Measurements from ENCODE around the gene BIVM. TPM values are rescaled to one million over a fixed set of nuclear protein-coding genes. Genes with fewer than 3 reads are reported as not detected.

The BIVM gene
- total and polyA plus RNA-seq, 2 donors (not counting 3 experiments of a cell fraction or from before 2014, with no cell fraction given) = 7.7 to 20.3 TPM

- no TSS peak for BruUV-seq (replicated peaks)
- Histone ChIP-seq H3K9ac (replicated peaks; ENCODE audit: extremely low read depth, insufficient read depth, low read length) (peak overlapping the region; percentile 74), H3K4me1 (ENCODE audit: control insufficient read depth, extremely low read depth, insufficient read depth, low read length) (peaks cover 18% of the 10 kb centered on the region), H3K4me3 (replicated peaks in 1 of 3; ENCODE audit: insufficient read depth in 1 of 3, low read depth in 1 of 3, low read length in 3 of 3) (peak overlapping the region; percentile 47 to 71 (median 56)), H3K27ac (ENCODE audit: insufficient read depth, low read depth, low read length) (peak overlapping the region; percentile 41), H3K27me3 (ENCODE audit: control insufficient read depth in 2 of 2, insufficient read depth in 2 of 2, low read length in 2 of 2) (no peaks in the 10 kb centered on the region), H3K9me1 (replicated peaks; ENCODE audit: control insufficient read depth, extremely low read depth, insufficient read depth, low read length) (no peaks in the 10 kb centered on the region), H3K4me2 (ENCODE audit: insufficient read depth, low read length) (peak overlapping the region; percentile 84), H3K79me2 (ENCODE audit: control insufficient read depth, insufficient read depth, low read length) (peaks cover 15% of the 10 kb centered on the region), H3K36me3 (ENCODE audit: control insufficient read depth in 2 of 2, extremely low read depth in 1 of 2, insufficient read depth in 2 of 2, low read length in 2 of 2) (no peaks in the 10 kb centered on the region), H3K9me3 (replicated peaks; ENCODE audit: control insufficient read depth, insufficient read depth, low read length) (no peaks in the 10 kb centered on the region), H4K20me1 (replicated peaks; ENCODE audit: control insufficient read depth, extremely low read depth, insufficient read depth, low read length) (no peaks in the 10 kb centered on the region), H2AFZ (ENCODE audit: low read depth, low read length) (peak overlapping the region; percentile 63)
- ChIA-PET CTCF (interaction anchor here (0.8 to 3.5 kb wide), 14 partner anchors 9 to 220 kb away, joined by 3 to 37 read pairs (median 8); partner anchors contain the start of genes ERCC5, TEX30 and TPP2), POLR2A (no interaction called here)
- dilution Hi-C loops (cut with MboI; ENCODE audit: extremely low pct_ligation_motif_present, low sequenced_read_pairs) (no loop called here), intact Hi-C loops (cut with micrococcal nuclease) (loop anchor here (1.0 kb wide), 6 partner anchors 26 to 219 kb away; partner anchors contain the start of genes TEX30 and TPP2)
- DNase-seq (ENCODE audit: low read depth, low spot score) (no peak), FAIRE-seq (no peak)
- TF ChIP-seq POLR2AphosphoS5 (IDR thresholded peaks at IDR 0.05; ENCODE audit: insufficient read depth, low read depth, low read length) = no peak
- TF ChIP-seq GATA2 (IDR thresholded peaks at IDR 0.05; ENCODE audit: insufficient read depth, insufficient read length, low read depth, low read length) = no peak
- TF ChIP-seq MYC (IDR thresholded peaks at IDR 0.05; ENCODE audit: low read depth, low read length) = no peak
- no peak for TF ChIP-seq MAX (IDR thresholded peaks at IDR 0.05; ENCODE audit: insufficient read depth, insufficient read length)
- no peak for TF ChIP-seq JUN (IDR thresholded peaks at IDR 0.05; ENCODE audit: borderline replicate concordance, insufficient read depth, insufficient read length, low read depth)
- TF ChIP-seq EZH2 (IDR thresholded peaks at IDR 0.05; ENCODE audit: borderline replicate concordance, low read depth, low read length, severe bottlenecking) = no peak
- TF ChIP-seq CTCF (IDR thresholded peaks at IDR 0.05; ENCODE audit: extremely low read depth in 1 of 2, insufficient read depth in 1 of 2, low read depth in 1 of 2, low read length in 2 of 2) = no peak
- TF ChIP-seq FOS (IDR thresholded peaks at IDR 0.05; ENCODE audit: borderline replicate concordance, insufficient read depth, low read length) = no peak
- TF ChIP-seq POLR2A (IDR thresholded peaks at IDR 0.05; ENCODE audit: low read depth, low read length) = no peak
Observed at GRCh38 chr13:102799426-102800144, 666 bp downstream of the BIVM start.
